Measurements from ENCODE around the gene ANO9. TPM values are rescaled to one million over a fixed set of nuclear protein-coding genes. Genes with fewer than 3 reads are reported as not detected.
A peak's percentile ranks its signal among the peaks of the same experiment; 100 is the strongest.

Gene ANO9
- total RNA-seq, 1 donor from 2014 or later = 1.3 TPM

DNA sequence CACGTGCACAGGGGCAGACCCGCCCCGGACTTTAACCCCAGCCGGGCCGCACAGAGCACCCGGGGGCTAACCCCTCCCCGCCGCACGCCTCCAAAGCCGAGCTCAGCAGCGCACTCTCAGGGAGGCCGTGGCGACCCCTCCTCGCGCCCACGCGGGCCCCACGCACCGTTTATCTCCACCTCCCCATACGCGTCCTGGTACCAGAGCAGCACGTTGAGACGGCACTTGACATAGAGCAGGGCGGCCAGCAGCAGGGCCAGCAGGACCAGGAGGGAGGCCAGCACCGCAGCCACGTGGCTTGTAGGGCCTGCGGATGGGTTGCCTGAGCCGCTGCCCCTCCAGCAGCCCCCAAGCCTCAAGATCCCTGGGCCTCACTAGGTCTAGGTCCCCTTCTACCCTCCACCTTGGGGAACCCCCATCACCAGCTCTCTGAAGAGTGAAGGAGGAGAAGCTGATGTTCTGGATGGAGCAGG is 34.1 kb downstream of the ANO9 start:
- H3F3A ChIP-seq (ENCODE audit: low read depth) = peaks cover 4% of the 10 kb centered on the region
- H3K4me3 ChIP-seq = no peak overlapping the region
- no peaks in the 10 kb centered on the region for H4K20me1 ChIP-seq (ENCODE audit: low read depth)
- no peak for DNase-seq (ENCODE audit: low spot score)
- H3K27ac Mint-ChIP-seq = no peak overlapping the region
- no peaks in the 10 kb centered on the region for H3K4me1 Mint-ChIP-seq
- H3K9ac ChIP-seq = no peak overlapping the region
- no peak overlapping the region for H3K4me3 Mint-ChIP-seq
- no peaks in the 10 kb centered on the region for H3K9me3 ChIP-seq (ENCODE audit: low read depth)
- H3K4me2 ChIP-seq = no peak overlapping the region
- no peak overlapping the region for H2AFZ ChIP-seq (replicated peaks)
- H3K4me1 ChIP-seq = no peaks in the 10 kb centered on the region
- no peak overlapping the region for H3K27ac ChIP-seq
- TF ChIP-seq, protein P1, sequence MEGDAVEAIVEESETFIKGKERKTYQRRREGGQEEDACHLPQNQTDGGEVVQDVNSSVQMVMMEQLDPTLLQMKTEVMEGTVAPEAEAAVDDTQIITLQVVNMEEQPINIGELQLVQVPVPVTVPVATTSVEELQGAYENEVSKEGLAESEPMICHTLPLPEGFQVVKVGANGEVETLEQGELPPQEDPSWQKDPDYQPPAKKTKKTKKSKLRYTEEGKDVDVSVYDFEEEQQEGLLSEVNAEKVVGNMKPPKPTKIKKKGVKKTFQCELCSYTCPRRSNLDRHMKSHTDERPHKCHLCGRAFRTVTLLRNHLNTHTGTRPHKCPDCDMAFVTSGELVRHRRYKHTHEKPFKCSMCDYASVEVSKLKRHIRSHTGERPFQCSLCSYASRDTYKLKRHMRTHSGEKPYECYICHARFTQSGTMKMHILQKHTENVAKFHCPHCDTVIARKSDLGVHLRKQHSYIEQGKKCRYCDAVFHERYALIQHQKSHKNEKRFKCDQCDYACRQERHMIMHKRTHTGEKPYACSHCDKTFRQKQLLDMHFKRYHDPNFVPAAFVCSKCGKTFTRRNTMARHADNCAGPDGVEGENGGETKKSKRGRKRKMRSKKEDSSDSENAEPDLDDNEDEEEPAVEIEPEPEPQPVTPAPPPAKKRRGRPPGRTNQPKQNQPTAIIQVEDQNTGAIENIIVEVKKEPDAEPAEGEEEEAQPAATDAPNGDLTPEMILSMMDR (IDR thresholded peaks at IDR 0.05) = no peak
- TF ChIP-seq EZH2 (IDR thresholded peaks at IDR 0.05) (no peak), EZH2phosphoT487 (IDR thresholded peaks at IDR 0.05) (no peak)
- no peaks in the 10 kb centered on the region for H3K9me3 Mint-ChIP-seq
- H3K27me3 ChIP-seq = peaks cover 19% of the 10 kb centered on the region
- no peaks in the 10 kb centered on the region for H3K36me3 Mint-ChIP-seq
- H3K79me2 ChIP-seq (ENCODE audit: low read depth) = no peaks in the 10 kb centered on the region
- H3K36me3 ChIP-seq = no peaks in the 10 kb centered on the region
- H3K27me3 Mint-ChIP-seq (ENCODE audit: insufficient read depth, low read depth) = peaks cover 7% of the 10 kb centered on the region

DNA sequence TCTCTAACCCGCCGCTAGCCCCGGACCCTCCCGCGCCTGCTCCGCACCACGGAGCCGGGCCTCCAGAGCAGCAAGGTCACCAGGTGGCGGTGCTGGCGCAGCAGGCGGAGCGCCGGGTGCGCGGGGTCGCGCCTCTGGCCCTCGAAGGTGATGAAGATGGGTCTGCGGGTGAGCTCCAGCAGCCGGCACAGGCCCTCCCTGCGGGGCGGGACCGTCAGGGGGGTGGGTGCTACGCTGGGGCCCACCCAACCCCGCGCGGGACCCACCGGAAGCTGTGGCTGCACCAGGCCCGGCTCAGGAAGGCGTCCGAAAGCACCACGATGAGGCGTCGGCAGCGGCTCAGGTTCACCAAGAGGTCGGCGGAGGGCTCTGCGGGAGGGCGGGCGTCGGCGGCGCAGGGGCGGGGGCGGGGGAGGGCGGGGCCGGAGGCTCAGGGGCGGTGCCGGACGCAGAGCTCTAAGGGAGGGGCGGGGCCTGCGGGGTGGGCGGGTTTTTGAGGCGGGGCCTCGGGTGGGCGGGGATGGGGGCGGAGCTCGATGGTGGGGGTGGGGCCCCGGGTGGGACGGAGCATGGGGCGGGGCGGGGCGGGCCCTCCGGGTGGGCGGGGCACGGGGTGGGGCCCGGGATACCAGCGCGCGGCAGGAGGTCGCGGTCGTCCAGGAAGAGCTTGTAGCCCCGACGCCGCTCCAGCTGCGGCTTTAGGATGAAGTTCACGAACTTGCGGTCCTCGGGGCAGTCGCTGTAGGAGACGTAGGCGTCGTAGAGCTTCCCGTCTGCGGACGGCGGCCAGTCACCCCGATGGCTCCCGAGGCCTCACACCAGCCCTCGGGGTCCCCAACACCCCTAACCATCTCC is 34.8 kb downstream of the ANO9 start:
- Histone ChIP-seq H2AFZ (replicated peaks) (no peak overlapping the region), H3K9ac (no peak overlapping the region)

DNA sequence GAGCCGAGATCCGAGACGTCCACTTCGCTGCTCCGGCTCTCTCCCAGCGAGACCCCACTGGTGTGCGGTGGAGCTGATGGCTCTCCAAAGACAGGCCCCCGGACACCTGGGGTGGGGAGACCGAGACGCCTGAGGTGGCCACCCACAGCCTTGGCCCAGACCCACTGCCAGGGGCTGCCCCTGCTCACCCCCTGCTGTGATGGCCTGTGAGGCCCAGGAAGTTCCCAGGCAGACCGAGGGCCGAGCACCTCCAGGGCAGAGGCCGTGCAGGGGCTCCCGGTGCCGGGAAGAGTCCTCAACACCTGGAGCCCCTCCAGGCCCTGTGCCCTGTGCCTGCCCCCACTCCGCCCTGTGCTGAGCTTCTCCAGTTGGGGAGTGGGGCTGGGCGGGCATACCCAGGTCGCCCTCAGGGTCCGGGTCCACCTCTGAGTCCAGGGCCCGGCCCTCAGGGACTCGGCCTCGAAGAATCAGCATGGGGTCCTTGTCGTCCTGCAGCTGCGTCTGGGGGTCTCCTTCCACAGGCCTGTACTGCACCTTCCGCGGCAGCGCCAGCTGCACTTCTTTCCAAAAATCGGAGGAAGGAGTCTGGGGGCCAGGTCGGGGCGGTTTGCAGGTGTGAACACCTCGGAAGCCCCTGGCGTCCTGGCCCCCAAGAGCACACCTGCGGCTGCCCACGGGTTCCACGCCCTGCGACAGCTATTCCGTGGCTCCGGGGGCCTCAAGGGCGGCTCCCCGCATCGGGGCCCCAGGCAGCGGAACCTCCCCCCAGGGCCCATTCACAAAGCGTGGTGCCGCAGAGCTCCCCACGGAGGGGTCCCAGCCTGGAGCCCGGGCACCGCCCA is 35.6 kb downstream of the ANO9 start:
- Mint-ChIP-seq H3K27ac (no peak overlapping the region), H3K27me3 (ENCODE audit: insufficient read depth, low read depth) (peaks cover 7% of the 10 kb centered on the region), H3K4me1 (no peaks in the 10 kb centered on the region), H3K4me3 (peak overlapping the region; percentile 41), H3K9me3 (no peaks in the 10 kb centered on the region), H3K36me3 (no peaks in the 10 kb centered on the region)
- peak overlapping the region; percentile 46 for H3K4me3 ChIP-seq
- H3K4me2 ChIP-seq = peak overlapping the region; percentile 67
- no peaks in the 10 kb centered on the region for H3K36me3 ChIP-seq
- TF ChIP-seq, protein P1 (IDR thresholded peaks at IDR 0.05) = no peak
- TF ChIP-seq EZH2phosphoT487 (IDR thresholded peaks at IDR 0.05) (no peak), EZH2 (IDR thresholded peaks at IDR 0.05) (no peak)
- no peak overlapping the region for H2AFZ ChIP-seq (replicated peaks)
- H3F3A ChIP-seq (ENCODE audit: low read depth) = peaks cover 4% of the 10 kb centered on the region
- H3K4me1 ChIP-seq = no peaks in the 10 kb centered on the region
- no peak for DNase-seq (ENCODE audit: low spot score)
- no peak overlapping the region for H3K9ac ChIP-seq
- H3K27ac ChIP-seq = no peak overlapping the region
- no peaks in the 10 kb centered on the region for H3K9me3 ChIP-seq (ENCODE audit: low read depth)
- H4K20me1 ChIP-seq (ENCODE audit: low read depth) = no peaks in the 10 kb centered on the region
- H3K27me3 ChIP-seq = peaks cover 19% of the 10 kb centered on the region
- no peaks in the 10 kb centered on the region for H3K79me2 ChIP-seq (ENCODE audit: low read depth)

More for the DNA sequence above, 34.8 kb downstream of the ANO9 start:
- H3K27ac ChIP-seq = no peak overlapping the region
- H3K27me3 ChIP-seq = peaks cover 19% of the 10 kb centered on the region
- H3K4me3 Mint-ChIP-seq = no peak overlapping the region
- no peaks in the 10 kb centered on the region for H3K36me3 ChIP-seq
- peaks cover 4% of the 10 kb centered on the region for H3F3A ChIP-seq (ENCODE audit: low read depth)
- no peaks in the 10 kb centered on the region for H3K9me3 Mint-ChIP-seq
- H3K4me1 ChIP-seq = no peaks in the 10 kb centered on the region
- H3K4me2 ChIP-seq = peak overlapping the region; percentile 67
- H3K4me1 Mint-ChIP-seq = no peaks in the 10 kb centered on the region
- no peak overlapping the region for H3K27ac Mint-ChIP-seq
- peaks cover 7% of the 10 kb centered on the region for H3K27me3 Mint-ChIP-seq (ENCODE audit: insufficient read depth, low read depth)
- H4K20me1 ChIP-seq (ENCODE audit: low read depth) = no peaks in the 10 kb centered on the region
- DNase-seq (ENCODE audit: low spot score) = peak; percentile 90
- H3K9me3 ChIP-seq (ENCODE audit: low read depth) = no peaks in the 10 kb centered on the region
- H3K4me3 ChIP-seq = peak overlapping the region; percentile 46
- H3K36me3 Mint-ChIP-seq = no peaks in the 10 kb centered on the region
- no peaks in the 10 kb centered on the region for H3K79me2 ChIP-seq (ENCODE audit: low read depth)
- no peak for TF ChIP-seq EZH2phosphoT487 (IDR thresholded peaks at IDR 0.05)
- TF ChIP-seq EZH2 (IDR thresholded peaks at IDR 0.05) = no peak
- TF ChIP-seq, protein P1 (IDR thresholded peaks at IDR 0.05) = no peak
